GM19455 (cell line): ENCODE results near the gene CD53.
A peak's percentile ranks its signal among the peaks of the same experiment; 100 is the strongest.
"Not testable (repeated sequence)": the region's sequence is repeated elsewhere in the genome, so short reads cannot be mapped to it uniquely, and the experiment has no call there.

ENCODE experiments used
- ATAC-seq: cut with Tn5 transposase; IDR thresholded peaks from one replicate; pipeline ENCODE4 v1.9.1; 2021; ENCODE audit not compliant: unreplicated experiment

The CD53 gene

GRCh38 chr1:110872745-110873720 lies at the start of gene CD53:
CD53 (plus strand) TSS chr1:110873148; CDS start chr1:110891409, 18,261 bp downstream.
- peak; percentile 52 for ATAC-seq

DNA sequence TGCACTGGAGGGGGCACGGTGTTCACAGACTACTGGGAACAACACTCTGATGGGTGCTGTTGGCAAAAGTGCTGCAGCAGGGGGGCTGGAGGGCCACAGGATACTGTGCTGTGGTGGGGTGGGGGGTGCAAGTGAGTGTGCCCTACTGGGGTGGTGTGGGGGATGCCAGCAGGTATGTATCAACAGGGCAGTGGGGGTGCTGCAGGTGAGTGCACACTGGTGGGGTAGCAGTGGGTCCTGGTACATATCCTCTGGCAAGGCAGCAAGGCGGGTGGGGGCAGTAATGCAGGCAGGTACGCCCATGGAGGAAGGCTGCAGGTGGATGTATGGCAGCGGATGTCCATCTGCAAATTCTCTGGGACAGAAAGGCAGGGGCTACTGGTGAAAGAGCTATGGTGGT lies 48.8 kb upstream of the CD53 start:
- no peak for ATAC-seq

GRCh38 chr1:110829955-110830553 lies 42.9 kb upstream of the CD53 start:
- no peak for ATAC-seq

DNA sequence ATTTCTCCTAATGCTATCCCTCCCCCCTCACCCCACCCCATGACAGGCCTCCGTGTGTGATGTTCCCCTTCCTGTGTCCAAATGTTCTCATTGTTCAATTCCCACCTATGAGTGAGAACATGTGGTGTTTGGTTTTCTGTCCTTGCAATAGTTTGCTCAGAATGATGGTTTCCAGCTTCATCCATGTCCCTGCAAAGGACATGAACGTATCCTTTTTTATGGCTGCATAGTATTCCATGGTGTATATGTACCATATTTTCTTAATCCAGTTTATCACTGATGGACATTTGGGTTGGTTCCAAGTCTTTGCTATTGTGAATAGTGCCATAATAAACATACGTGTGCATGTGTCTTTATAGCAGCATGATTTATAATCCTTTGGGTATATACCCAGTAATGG lies 39.2 kb upstream of the CD53 start:
- ATAC-seq = not testable (repeated sequence)

DNA sequence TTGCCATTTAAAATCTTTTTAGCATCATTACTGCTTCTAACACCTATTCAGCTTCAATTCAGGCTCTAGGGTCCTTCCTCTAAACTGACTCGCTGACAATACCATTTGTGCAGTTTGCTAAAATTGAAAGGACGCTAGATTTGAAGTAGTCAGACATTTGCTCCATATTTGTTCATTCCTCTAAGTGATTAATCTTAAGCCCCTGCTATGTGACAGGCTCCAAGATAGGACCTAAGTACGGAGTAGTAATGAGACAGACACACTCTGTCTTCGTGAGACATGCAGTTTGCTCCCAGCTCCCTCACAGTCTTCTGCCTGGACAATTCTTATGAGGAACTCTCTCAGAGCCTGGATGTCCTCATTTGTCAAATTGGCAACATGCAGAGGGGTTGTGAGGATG lies 26.1 kb upstream of the CD53 start:
- no peak for ATAC-seq

- ATAC-seq = no peak
These were observed 22.8 kb upstream of the CD53 start for GRCh38 chr1:110850145-110850544.

- ATAC-seq = no peak
These were observed 22.3 kb upstream of the CD53 start for GRCh38 chr1:110850627-110851026.

DNA sequence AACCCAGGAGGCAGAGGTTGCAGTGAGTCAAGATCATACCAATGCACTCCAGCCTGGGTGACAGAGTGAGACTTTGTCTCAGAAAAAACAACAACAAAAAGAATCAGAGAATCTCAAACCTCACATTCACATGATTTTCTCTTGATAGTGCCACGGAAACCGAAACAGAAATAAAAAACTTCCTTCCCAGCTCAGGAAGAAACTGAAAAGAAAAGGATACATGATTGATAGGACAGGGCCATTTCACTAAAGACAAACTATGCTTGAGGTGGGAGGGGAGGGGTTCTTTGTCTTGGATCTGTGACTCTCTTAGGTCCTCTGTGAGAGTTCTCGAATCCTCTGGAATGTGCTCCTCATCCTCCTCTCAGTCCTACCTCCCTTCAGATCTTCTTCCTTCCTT lies 19.8 kb upstream of the CD53 start:
- ATAC-seq = no peak

DNA sequence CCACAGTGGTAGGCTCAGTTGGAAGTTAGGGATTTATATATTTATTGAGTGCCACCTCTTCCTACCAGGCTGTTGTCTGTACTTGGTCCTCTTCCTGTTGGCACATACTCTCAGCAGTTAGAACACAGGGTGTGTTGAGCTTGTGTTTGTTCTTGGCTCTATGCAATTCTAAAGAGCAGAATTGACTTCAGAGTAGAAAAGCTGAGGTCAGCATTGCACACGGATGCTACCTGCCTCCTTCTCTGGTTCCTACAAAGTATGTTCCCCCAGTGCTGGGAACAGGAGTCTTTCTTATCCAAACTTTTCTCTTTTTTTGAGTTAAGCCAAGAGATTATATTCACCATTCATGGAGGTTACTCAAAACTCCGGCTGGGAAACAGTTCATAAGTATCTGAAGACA lies 16.5 kb upstream of the CD53 start:
- no peak for ATAC-seq

- no peak for ATAC-seq
These were observed 14.7 kb upstream of the CD53 start for GRCh38 chr1:110857964-110858948.

- no peak for ATAC-seq
These were observed 13.9 kb upstream of the CD53 start for GRCh38 chr1:110859062-110859461.

- no peak for ATAC-seq
These were observed 12.8 kb upstream of the CD53 start for GRCh38 chr1:110860174-110860573.

DNA sequence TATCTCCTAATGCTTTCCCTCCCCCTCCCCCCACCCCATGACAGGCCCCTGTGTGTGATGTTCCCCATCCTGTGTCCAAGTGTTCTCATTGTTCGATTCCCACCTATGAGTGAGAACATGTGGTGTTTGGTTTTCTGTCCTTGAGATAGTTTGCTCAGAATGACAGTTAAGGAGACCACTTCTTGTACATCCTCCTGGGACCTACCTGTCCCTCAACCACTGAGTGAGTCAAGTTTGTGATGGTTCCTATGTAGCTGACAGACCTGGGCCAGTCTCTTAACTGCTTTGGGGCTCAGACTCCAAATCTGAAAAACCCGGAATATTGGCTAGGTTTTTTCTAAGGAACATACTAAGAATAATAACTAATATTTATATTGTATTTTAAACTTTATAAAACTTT lies 12.3 kb upstream of the CD53 start:
- ATAC-seq = not testable (repeated sequence)

GRCh38 chr1:110861942-110862341 lies 11.0 kb upstream of the CD53 start:
- ATAC-seq = not testable (repeated sequence)

DNA sequence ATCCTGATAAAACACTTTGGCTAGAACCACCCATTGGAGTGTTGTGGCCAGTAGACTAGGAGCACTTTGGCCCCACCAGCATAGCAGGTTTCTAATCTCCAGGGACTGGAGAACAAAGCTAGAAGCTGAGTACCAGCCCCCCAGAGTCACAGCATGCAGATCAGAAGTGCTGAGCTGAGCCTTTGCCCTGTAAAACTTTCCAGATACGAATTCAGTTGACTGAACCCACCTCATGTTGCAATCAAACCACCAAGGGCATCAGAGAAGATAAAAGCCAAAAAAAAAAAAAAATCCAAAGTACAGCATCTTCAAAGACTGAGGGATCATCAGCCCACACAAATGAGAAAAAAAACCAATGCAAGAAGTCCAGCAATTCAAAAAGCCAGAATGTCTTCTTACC lies 8.7 kb upstream of the CD53 start:
- no peak for ATAC-seq

DNA sequence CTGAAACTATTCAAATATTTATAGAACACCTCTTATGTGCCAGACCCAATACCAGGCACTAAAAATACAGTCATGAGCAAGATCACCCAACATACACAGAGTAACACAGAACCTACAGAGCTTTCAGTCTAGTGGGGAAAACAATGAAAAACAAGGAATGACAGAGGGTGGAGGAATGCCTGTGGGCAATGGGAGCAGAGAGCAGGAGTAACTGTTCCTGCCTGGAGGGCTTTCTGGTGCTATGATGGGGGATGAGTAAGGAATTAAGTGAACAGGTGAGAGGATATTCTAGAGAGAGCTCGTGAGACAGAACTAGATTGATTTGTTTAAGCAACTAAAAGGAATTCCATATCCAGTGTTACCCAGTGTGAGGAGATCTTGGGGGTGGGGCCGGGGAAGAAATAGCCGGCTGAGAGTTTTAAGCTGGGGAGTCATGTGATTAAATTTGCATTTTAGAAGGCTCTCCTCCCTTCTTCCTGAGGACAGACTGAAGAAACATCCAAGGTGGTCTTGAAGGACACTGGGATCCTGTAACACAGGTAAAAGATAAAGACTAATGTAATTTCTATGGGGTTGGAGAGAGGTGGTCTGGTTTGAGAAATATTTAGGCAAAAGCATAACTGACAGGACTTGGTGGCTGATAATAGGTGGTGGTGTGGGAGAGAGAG lies 2.1 kb upstream of the CD53 start:
- no peak for ATAC-seq

DNA sequence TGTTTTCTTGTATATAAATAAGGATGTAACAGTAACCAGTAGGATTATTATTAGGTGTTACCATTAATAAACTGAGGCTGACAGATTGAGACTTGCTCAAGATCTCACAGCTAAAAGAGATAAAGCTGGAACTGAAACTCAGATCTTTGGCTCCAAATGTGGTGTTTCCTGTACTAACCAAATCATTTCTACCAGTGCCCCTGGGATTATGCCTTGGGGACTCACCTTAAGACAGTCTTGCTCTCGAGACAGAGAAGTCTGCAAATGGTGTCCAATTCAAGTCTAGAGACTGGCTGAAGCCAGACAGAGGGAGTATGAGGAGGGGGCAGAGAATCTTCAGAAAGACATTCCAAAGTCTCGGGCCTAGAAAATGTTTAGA lies 593 bp upstream of the CD53 start:
- no peak for ATAC-seq

DNA sequence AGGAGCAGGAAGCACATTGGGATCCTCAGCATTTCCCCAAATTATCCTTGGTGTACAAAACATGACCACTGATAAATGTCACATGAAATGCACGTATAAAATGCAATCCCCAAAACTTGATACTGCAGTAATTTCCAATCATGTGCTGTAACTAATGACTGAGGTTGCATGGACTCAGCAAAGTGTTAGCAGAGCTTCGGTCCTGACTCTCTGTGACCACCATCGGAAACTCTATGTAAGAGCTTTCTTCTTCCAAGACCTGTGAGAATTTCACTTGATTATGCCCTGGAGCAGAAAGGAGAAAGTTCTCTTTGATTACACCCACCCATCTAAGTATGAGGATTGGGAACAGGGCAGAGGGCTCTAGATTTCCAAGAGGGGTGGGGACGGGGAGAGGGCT lies 908 bp downstream of the CD53 start:
- ATAC-seq = no peak

DNA sequence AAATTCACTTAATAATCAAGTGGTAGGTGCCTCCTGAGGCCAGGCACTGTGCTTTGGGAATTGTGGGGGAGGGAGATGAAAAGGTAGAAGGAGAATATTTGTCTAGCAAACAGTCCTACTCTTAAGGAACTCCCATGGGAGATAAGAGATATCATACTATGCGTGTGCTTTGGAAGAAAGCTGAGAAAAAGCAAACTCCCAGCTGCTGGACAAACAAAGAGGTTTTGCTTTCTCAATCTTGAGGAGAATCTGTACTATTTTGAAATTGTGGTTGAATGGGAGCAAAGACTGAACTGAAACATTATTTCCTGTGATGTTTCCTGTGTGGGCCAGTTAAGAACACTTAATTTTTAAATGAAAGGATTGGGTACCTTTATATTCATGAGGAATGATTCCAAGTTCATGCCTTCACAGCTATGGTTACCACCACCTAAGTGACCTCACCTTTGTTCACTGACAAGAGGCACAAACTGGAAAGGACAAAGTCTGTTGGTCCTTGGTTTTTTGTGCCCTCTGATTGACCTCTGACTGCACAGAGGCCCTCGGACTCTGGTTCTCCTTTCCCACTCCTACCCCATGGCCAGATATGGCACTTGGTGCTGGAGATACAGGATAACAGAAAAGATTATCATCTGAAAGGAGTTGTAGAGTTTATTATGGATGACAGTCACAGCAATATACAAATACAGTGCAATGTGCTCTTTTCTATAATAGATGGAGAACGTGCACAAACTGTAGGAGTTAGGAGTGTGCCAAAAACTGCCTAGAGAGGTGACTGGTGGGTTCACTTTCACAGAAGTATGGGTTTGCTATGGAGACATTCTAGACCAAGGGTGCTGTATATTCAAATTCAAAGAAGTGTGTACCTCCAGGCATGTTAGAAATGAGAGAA lies 1.6 kb downstream of the CD53 start:
- no peak for ATAC-seq
